HG02642 (cell line): ENCODE results near the gene STMN3.

ENCODE experiments used
- ATAC-seq: cut with Tn5 transposase; IDR thresholded peaks from one replicate; pipeline ENCODE4 v1.9.1; 2021; ENCODE audit warnings: mild to moderate bottlenecking; ENCODE audit not compliant: unreplicated experiment, poor library complexity

Gene STMN3

GRCh38 chr20:63693083-63693732 lies 40.0 kb upstream of the STMN3 start:
- ATAC-seq = no peak

GRCh38 chr20:63692436-63693082 lies 39.3 kb upstream of the STMN3 start:
- ATAC-seq = no peak

GRCh38 chr20:63691711-63692435 lies 38.6 kb upstream of the STMN3 start:
- ATAC-seq = no peak

GRCh38 chr20:63690898-63691710 lies 37.9 kb upstream of the STMN3 start:
- no peak for ATAC-seq

- no peak for ATAC-seq
These were observed 37.0 kb upstream of the STMN3 start for GRCh38 chr20:63690003-63690897.

GRCh38 chr20:63689046-63690002 lies 36.1 kb upstream of the STMN3 start:
- ATAC-seq = no peak

GRCh38 chr20:63688228-63689045 lies 35.2 kb upstream of the STMN3 start:
- ATAC-seq = no peak

- no peak for ATAC-seq
These were observed 34.4 kb upstream of the STMN3 start for GRCh38 chr20:63687419-63688178.

GRCh38 chr20:63686492-63687321 lies 33.5 kb upstream of the STMN3 start:
- no peak for ATAC-seq

GRCh38 chr20:63686094-63686491 lies 32.9 kb upstream of the STMN3 start:
- ATAC-seq = no peak

- ATAC-seq = no peak
These were observed 32.2 kb upstream of the STMN3 start for GRCh38 chr20:63685269-63686026.

- ATAC-seq = no peak
These were observed 29.3 kb upstream of the STMN3 start for GRCh38 chr20:63682384-63683139.

- no peak for ATAC-seq
These were observed 28.5 kb upstream of the STMN3 start for GRCh38 chr20:63681609-63682142.

- ATAC-seq = no peak
These were observed 27.8 kb upstream of the STMN3 start for GRCh38 chr20:63680857-63681608.
